ENCODE data around the gene SLC25A3.
"Not testable (repeated sequence)": the region's sequence is repeated elsewhere in the genome, so short reads cannot be mapped to it uniquely, and the experiment has no call there.

Gene SLC25A3

DNA sequence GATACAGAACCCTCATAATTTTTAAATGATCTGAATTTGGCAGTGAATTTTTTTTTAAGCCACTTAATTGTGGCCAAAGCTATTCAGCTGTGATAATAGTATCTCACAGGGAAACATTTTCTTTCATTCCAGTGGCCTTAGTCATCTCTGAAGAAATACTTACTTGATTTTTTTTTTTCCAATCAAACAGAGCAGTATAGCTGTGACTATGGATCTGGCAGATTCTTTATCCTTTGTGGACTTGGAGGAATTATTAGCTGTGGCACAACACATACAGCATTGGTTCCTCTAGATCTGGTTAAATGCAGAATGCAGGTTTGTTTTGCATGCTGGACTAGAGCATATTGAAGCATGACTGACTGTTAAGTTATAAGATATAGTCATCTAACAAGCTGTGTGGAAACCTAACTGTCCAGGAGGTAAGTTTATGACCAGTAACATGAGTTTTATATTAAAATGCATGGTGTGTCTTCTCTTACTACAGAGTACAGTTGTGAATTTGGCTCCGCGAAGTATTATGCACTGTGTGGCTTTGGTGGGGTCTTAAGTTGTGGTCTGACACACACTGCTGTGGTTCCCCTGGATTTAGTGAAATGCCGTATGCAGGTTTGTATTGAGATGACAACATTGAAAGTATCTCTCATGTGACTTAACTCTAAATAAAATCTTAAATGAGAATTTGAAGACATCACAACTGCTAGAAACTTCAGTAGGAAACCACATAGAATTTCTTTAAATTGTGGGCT lies 1.9 kb downstream of the SLC25A3 start:
- DNase-seq: peak; percentile 81

DNA sequence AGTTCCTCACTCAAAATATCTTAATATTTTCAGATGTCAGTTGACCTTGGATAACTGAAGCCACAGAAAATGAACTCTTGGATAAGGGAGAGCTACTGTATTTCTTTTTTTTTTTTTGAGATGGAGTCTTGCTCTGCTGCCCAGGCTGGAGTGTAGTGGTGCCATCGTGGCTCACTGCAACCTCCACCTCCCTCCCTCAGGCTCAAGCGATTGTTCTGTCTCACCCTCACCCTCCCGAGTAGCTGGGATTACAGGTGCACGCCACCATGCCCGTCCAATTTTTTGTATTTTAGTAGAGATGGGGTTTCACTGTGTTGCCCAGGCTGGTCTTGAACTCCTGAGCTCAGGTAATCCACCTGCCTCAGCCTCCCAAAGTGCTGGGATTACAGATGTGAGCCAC lies 3.8 kb downstream of the SLC25A3 start:
- DNase-seq: not testable (repeated sequence)

DNA sequence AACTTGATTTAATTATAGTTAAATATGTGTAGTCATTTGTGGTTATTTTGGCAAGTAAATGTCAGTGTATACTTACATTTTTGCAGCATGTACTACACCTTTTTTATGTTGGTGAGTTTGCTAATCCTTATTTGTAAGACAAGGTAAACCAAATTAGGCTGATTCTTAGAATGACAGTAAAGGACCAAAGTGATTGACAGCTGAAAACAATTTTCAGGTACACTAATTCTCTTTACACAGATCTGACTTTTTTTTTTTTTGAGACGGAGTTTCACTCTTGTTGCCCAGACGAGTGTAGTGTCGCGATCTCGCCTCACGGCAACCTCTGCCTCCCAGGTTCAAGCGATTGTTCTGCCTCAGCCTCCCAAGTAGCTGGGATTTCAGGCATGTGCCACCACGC lies 8.4 kb downstream of the SLC25A3 start:
- no peak for DNase-seq

DNA sequence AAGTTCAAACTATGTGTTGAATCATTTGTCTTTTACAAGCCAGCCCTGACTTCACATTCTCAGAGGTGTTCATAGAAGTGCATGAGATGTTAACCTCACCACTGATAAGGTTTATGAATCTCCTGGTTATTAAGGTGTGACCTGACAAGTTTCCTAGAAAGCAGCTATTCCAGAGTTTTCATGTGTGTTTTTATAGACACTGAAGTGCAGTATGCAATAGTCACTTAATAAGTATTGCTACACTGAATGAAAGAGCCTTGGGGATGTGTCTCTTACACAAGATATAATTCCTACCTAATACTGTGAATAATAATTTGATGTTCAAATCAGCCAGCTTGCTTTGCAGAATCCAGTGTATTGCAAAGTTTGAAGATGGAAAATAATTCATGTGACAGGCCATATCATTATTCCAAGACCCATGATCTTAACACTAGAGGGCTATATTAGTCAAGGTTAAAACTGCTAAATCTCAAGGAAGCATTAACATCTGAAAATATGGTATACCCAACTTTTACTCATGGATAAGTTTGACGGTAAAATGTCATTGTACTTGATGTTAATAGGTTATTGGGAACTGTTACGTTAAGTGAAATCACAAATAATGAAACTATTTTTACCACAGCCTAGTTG lies 13.0 kb downstream of the SLC25A3 start:
- DNase-seq: no peak

DNA sequence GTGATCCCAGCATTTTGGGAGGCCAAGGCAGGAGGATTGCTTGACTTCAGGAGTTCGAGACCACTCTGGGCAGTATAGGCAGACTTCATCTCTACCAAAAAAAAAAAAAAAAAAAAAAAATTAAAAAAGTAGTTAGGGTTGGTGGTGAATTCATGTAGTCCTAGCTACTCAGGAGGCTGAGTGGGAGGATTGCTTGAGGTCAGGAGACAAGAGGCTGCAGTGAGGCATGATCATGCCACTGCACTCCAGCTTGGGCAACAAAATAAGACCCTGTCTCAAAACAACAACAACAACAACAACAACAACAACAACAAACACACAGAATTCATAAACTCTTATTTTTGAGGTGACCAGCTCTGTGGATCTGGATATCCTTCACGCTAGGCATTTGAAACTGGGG lies 17.1 kb downstream of the SLC25A3 start:
- no peak for DNase-seq

DNA sequence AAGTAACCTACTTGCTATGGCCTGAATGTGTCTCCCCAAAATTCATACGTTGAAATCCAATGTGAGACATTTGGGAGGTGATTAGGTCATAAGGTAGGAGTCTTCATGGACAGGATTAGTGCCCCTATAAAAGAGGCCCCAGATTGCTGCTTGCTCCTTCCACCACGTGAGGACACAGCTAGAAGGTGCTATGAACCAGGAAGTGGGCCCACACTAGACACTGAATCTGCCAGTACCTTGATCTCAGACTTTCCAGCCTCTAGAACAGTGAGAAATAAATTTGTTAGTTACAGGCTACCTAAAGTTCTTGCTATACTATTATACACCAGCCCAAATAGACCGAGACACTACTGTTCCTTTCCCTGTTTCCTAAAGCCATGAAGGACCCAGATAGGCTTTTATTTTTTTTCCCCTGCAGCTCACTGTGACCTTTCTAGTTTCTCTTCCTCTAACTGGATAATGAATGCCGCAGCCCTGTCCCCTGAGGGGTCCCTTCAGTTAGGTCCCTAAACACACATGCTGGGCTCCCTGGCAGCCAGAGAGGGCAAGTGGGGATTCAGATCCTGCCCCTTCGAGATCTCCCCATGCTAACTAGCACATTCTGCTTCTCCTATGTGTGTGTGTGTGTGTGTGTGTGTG lies 19.3 kb downstream of the SLC25A3 start:
- DNase-seq: no peak

DNA sequence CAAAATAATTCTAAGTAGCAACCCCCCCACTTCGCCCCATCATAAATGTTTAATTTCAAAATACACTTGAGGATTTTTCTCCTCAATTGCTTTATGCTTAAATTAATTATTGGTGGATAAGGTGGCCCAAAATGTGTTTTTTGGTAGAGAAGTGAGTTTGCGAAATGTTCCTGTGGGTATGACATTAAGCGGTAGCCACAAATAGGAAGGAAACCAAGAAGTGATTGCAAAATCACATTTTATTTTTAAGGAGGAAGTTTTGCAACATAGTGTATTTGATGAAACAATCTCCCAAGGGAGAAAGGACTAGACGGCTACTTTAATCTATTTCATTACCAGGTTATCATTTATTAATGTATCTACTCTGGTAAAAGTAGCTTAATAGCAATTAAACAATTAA lies 25.5 kb downstream of the SLC25A3 start:
- peak; percentile 42 for DNase-seq

DNA sequence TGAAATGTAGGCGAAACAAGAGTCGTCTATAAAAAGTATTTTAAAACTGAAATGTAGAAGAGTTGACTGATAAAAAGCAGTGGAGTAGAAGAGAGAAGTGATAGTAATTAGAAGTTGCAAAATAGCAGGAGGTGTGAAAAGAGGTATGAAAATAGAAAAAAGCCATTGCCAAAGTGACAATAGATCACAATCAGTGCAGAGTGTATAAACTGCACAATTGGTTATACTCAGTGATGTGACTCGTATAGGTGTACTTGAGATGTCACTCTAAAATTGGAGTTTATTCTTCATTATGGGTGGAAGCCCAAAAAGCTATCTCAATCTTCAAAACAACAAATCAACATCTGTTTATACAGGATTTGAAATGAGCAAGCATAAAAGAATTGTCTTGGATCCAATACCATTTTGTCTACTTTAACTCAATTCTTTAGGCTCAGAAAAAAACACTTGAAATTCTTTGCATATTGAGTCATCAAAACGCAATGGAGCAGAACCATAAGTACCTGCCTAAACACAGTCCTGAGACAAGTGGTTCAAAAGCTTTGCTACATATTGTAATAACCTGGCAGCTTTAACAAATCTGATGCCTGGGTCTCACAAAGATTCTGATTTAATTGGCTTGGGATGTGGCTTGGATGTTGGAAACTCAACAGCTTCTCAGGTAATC lies 42.3 kb downstream of the SLC25A3 start:
- DNase-seq: peak; percentile 70

DNA sequence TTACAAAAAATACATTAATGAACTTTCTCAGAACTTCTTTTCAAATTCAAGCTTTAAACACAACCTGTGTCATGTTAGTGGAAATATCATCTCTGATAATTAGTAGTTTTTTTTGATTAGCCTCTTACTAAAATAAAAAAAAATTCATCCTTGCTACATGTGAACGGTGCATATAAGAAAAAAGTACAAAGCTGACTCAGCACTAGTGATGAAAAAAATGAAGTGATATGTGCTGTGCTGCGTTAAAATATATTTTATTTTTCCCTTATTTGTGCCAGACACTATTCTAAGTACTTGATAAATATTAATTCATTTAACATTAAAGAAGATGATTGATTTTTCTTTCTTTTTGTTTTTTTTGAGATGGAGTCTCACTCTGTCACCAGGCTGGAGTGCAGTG lies 43.6 kb downstream of the SLC25A3 start:
- no peak for DNase-seq

DNA sequence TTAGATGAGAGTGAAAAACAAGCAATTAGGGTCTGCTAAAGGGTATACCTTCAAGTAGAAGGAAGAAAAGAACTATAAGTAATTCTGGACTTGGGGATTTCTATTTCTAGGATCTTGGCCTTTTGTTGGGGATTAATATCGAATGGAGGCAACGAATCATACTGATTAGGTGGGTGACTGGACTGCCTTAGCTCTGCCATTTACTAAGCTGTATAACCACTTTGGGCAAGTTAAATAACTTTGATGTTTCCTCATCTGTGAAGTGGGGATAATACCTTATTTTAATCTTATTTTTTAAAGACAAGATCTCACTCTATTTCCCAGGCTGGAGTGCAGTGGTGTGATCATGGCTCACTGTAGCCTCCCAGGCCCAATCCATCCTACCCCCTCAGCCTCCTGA lies 44.5 kb downstream of the SLC25A3 start:
- DNase-seq: no peak

DNA sequence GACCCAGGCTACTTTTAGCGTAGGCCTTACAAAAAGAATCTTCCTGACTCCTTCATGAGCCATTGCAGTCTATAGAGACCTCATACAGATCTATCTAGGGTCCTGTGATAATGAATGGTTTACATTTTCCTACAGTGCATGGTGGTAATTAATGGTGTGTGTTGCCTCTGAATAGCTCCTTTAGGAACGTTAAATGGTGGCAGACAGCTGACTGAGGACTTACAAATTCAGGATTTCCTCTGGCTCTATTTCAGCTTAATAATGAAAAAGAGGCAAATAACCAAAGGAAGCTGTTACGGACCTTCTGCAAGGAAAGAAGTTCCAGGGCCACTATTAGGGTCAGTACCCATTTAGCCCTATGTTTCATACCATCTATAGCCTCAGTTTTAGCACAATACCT lies 46.0 kb downstream of the SLC25A3 start:
- no peak for DNase-seq

DNA sequence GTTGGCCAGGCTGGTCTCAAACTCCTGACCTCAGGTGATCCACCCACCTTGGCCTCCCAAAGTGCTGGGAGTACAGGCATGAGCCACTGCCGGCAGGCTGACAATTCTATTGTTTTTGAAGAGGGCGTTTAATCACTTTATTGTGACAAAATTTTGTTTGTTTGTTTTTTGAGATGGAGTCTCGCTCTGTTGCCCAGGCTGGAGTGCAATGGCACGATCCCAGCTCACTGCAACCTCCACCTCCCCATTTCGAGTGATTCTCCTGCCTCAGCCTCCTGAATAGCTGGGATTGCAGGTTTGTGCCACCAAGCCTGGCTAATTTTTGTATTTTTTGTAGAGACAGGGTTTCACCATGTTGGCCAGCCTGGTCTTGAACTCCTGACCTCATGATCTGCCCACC lies 49.3 kb downstream of the SLC25A3 start:
- not testable (repeated sequence) for DNase-seq

DNA sequence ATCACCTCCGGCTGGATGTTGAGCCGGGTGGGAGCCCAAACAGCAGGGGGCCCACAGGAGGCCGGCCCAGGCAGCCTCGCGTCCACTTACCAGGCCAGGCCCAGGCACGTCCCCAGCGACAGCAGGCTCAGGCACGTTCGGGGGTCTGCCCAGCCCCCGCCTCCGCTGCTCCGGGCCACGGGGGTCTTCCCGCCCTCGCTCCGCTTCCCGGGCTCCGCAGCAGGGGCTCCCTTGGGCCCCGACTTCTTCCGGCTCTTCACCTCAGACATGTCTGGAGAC lies 50.9 kb downstream of the SLC25A3 start:
- no peak for DNase-seq

DNA sequence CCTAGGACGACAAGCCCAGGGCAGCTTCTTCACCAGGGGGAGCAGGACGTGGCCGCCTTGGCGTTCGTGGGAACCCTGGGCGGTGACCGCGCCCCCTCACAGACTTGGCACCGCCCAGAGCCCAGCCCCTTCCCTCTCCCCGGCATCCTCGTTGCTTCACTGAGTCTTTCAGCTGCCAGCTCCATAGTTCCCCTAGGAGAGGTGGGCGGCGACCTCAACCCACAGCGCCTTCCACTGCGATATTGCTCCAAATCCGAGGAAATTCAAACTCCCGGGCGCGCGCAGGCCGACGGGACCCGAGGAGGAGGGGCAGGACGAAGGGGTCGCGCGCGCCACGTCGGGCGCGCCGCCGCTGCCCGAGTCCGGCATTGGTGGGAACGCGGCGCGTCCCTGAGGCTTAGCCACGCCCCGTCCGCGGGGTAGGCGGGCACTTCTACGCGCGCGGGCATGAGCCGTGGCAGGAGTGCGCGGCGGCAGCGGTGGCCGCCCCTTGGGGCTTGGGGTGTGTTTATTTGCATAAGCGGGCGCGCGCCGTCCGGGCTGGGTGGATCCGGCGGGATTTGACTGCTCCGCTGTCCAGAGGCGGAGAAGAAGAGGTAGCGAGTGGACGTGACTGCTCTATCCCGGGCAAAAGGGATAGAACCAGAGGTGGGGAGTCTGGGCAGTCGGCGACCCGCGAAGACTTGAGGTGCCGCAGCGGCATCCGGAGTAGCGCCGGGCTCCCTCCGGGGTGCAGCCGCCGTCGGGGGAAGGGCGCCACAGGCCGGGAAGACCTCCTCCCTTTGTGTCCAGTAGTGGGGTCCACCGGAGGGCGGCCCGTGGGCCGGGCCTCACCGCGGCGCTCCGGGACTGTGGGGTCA lies 51.5 kb downstream of the SLC25A3 start, which contains the start of the genes APAF1 and IKBIP:
APAF1 (plus strand) TSS at position 579 of the 860 bp plus-strand sequence. CDS start 3,070 bp downstream, outside the sequence.
IKBIP (minus strand) TSS at position 77 of the 860 bp plus-strand sequence. CDS start 87 bp downstream, outside the sequence.
- peak; percentile 97 for DNase-seq

DNA sequence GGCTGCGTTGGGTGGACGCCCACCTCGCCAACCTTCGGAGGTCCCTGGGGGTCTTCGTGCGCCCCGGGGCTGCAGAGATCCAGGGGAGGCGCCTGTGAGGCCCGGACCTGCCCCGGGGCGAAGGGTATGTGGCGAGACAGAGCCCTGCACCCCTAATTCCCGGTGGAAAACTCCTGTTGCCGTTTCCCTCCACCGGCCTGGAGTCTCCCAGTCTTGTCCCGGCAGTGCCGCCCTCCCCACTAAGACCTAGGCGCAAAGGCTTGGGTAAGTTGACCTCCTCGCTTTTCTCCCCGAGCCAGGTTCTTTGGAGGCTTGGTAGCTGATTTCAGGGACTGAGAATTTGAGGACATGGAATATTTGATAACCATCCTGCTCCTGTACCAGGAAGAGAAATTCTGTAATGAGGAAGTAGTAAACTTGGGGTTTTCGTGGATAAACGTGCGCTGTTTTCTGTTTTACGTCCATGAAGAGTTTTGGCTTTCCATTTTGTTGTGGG lies 52.1 kb downstream of the SLC25A3 start:
- no peak for DNase-seq

DNA sequence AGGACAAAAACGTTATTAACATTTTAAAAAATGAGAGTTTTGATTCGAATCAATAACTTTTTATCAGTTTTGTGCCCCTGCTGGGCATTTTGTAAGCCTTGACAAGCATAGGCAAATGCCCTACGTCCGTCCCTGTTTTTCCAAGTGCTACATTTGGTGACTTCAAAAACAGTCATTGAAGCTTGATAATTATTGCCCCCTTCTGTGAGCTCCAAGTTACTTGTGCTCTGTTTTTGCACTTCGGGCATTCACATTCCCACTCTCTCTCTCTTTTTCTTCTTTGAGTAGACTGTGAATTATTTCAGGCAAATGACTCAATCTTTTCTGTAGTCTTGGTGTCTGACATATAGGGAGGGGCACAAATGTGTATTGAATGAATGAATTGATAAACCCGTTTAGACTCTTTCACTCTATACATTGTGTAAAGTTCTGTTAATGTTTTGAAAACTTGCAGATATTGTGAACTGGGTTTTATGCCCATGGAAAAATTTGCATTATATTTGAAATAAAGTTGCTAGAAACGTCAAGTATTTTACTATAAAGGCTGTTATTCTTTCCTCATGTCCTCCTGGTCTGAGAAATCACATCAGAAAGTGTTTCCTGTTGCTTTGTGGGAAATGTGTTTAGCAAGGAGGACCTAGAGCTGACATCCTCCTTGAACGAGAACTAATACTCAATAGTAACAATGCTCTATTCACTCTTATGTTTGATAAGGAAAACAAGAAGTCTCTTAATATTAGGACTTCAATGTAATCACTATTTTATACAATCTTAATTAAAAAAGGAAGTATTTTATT lies 53.0 kb downstream of the SLC25A3 start:
- peak; percentile 44 for DNase-seq

DNA sequence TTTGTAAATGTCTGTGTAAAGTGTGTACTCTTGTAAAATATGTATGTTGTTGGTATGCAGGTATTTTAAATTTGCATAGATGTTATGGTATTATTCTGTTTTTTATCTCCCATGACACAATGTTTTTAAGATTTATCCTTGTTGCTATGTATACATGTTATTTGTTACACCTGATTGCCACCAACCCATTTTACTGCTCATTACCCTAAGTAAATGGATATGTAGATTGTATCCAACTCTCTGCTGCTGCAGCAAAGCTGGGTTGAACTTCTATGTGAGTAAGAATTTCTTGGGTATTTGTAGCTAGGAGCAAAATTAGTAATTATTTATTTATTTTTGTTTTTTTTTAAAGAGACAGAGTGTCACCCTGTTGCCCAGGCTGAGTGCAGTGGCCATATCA lies 57.8 kb downstream of the SLC25A3 start:
- no peak for DNase-seq

DNA sequence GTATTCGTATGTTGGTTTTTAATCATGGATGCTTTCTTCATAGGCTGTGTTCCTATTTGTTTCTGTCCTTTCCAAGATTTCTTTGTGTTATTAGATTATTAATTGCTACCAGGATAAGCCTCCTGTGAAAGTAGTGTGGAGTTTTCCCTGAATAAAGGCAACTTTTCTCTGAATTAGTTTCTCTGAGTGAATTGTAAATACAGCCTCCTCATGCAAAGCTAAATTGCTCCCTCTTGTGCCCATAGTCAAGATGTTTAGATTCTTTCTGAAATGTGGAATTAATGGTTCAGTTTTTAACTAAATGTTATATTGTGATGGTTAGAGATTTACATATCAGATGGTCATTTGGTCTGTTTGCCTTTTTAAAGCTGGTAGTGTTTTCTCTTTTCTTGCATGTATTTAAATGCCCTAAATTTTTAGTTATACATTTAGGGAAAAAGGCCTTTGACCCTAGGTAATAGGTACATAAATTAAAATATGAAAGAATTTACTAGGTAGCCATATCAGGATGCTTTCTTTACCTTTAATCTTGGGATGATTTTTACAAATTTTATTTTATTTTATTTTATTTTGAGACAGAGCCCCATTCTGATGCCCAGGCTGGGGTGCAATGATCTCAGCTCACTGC lies 60.5 kb downstream of the SLC25A3 start:
- DNase-seq: peak; percentile 51

Measured in fibroblast of skin of right biceps (primary cell).